Glomerular visceral epithelial cell (primary cell): ENCODE results near the gene PLA2G2A.
"Not testable (repeated sequence)": the region's sequence is repeated elsewhere in the genome, so short reads cannot be mapped to it uniquely, and the experiment has no call there.

ENCODE experiments used
- DNase-seq: peaks from one replicate; pipeline ENCODE4 v3.0.0-alpha.2; 2016; ENCODE audit errors: extremely low spot score

PLA2G2A gene

DNA sequence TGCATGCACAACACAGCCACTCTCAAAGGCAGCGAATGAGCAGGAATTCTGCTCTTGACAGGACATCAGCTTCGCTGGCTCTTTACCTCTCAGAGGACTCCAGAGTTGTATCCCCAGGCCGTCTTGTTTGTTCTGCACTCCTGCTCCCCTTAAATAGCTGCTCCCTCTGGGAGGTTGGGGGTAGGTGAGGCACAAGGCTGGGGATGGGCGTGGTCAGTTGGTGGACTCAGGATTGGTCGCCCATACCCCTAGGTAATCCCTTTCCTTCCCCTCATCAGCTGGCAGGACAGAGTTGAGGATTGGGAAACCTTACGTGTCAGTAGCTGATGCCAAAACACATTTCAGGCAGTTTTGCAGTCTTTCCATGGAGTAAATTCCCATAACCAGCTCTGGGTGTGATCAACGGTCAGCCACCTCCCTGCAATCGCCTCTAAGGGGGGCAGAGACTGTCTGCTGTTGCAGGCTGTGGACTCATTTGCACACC lies at the start of gene PLA2G2A:
PLA2G2A (minus strand) TSS at position 125 of the 484 bp plus-strand sequence. CDS start 845 bp downstream, outside the sequence.
- DNase-seq = no peak

DNA sequence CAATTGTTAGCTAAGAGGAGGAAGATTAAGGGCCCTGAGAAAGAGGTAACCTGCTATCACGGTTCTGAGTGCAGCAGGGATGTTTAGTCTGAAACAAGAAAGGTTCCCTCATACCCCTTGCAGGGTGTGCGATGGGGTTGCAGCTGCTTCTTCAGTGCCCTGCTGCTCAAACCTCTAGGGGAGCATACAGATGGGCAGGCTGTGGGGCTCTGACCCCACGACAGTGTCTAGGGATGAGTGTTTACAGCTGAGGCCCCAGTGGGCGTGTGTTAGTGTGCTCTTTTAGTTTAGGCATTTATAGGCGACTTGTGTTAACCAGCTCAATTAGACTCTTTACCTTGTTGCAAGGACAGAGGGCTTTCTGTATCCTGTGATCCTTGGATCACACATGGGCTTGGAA lies 49.3 kb upstream of the PLA2G2A start:
- no peak for DNase-seq

DNA sequence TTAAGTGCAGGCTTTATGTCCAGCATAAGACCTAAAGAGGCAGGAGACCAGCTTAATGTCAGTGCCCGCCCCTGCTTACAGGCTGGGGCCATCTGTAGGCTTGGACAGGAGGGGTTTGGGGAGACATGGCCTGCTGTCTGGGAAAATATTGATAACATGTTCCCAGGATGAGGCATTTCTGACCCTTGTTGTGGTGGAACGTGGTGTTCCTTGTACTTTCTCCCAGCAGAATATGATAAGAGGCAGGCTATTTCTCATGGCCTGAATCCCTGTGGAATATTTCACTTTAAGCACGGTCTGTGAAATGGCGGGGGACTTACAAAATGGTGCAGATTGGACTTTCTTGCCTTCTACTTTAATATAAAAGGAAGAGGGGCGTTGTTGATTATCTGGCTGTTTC lies 48.7 kb upstream of the PLA2G2A start:
- DNase-seq = no peak

DNA sequence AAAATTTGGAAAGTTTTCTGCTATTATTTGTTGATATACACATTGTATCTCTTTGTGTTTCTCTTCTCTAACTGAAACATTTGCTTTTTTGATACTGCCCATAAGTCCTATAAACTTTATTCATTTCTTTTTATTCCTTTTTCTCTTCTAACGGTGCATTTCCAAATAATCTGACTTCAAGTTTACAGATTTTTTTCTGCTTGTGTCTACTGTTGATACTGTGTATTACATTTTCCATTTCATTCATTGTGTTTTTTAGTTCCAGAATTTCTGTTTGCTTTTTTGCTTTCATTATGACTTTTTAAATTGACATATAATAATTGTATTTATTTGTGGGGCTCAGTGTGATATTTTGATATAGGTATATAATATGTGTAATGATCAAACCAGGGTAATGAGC lies 38.3 kb upstream of the PLA2G2A start:
- no peak for DNase-seq

DNA sequence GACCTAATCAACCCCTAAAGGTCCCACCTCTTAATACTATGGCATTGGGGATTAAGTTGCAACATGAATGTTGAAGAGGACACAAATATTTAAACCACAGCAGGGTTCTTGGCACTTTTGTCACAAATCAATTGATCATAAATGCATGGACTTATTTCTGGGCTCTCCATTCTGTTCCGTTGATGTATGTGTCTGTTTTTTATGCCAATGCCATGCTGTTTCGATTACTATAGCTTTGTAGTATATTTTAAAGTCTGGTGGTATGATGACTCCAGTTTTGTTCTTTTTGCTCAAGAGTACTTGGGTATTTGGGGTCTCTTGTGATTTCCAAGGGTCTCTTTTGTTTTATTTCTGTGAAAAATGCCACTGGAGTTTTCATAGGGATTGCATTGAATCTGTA lies 34.7 kb upstream of the PLA2G2A start:
- DNase-seq = no peak

- DNase-seq = no peak
Observed at GRCh38 chr1:20010016-20010415, 30.6 kb upstream of the PLA2G2A start.

DNA sequence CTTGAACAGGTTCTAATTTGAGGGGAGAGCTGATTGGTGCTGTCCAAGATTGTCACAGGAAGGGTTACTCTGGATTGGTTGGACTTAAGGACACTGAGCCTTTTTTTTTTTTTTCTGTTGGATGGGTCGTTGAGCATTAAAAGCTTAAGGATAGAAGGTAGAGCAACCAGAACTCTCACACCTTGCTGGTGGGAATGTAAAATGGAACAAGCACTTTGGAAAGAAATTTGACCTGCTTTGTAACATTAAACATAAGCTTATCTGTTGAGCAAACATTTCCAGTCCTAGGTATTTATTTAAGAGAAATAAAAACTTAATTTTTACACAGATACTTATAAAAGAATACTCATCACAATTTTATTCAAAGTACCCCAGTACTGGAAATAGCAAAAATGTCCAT lies 29.8 kb upstream of the PLA2G2A start:
- DNase-seq = no peak

DNA sequence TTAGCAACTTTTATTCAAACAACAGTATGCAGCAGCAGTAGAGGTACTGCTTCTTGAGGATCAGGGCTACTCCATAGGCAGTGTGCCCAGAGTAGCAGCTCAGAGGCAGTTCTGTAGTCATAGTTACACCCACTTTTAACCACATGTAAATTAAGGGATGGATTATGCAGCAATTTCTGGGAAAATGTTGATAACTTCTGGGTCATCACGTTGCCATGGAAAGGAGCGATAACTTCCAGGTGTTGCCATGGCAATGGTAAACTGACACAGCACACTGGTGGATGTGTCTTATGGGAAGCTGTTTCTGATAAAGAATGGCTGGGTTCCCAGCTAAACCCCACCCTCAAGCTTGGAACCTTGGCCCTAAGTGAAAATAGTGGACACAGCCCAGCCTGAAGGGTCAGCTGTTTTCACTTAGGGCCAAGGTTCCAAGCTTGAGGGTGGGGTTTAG lies 29.0 kb upstream of the PLA2G2A start:
- DNase-seq = no peak

DNA sequence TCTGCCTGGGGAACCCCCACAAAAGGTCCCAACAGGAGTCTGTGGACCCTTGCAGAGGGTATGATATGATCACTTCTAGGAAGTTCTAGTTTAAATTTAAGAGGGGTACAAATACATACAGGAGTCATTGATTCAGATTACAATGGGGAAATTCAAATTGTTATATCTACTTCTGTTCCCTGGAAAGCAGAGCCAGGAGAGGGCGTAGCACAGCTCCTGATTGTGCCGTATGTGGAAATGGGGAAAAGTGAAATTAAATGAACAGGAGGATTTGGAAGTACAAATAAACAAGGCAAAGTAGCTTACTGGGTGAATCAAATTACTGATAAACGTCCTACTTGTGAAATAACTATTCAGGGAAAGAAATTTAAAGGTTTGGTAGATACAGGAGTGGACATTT lies 19.4 kb upstream of the PLA2G2A start:
- not testable (repeated sequence) for DNase-seq

GRCh38 chr1:19990689-19991088 lies 11.3 kb upstream of the PLA2G2A start:
- no peak for DNase-seq

GRCh38 chr1:19990182-19990582 lies 10.8 kb upstream of the PLA2G2A start:
- not testable (repeated sequence) for DNase-seq

GRCh38 chr1:19988267-19989006 lies 9.0 kb upstream of the PLA2G2A start:
- DNase-seq = no peak

- DNase-seq = no peak
Observed at GRCh38 chr1:19987719-19988118, 8.3 kb upstream of the PLA2G2A start.

GRCh38 chr1:19984409-19985016 lies 5.1 kb upstream of the PLA2G2A start:
- not testable (repeated sequence) for DNase-seq

GRCh38 chr1:19981507-19982312 lies 2.3 kb upstream of the PLA2G2A start:
- DNase-seq = no peak

DNA sequence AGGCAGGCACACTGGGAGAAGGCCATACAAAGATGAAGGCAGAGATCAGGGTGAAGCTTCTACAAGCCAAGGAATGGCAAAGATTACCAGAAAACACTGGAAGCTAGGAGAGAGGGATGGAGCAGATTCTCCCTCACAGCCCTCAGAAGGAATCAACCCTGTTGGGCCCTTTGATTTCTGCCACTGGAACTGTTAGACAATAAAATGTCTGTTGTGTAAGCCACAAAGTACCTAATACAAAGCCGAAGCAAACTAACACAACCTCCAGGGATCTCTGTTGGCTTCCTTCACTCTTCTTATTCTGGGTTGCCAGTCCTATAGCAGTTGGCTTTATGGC lies 1.7 kb upstream of the PLA2G2A start:
- DNase-seq = no peak

DNA sequence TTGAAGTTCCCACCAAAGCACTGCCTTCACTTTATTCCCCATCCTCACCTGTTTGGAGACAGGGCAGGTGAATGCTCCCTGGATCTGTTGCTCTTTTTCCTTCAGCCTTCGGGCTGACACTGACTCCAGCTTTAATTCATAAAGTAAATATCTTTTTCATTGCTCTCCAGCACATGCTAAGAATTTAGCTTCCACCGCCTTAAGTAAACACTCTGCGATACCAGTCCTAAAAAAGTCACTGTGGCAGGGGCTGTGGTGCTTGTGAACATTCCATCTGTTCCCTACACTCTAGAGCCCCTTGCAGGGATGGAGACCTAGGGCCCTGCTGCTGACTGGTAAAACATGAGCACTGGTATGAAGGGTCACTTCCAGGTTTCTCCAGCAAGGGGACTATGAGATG lies 896 bp upstream of the PLA2G2A start:
- no peak for DNase-seq

GRCh38 chr1:19978143-19978542 lies 1.3 kb downstream of the PLA2G2A start:
- no peak for DNase-seq

DNA sequence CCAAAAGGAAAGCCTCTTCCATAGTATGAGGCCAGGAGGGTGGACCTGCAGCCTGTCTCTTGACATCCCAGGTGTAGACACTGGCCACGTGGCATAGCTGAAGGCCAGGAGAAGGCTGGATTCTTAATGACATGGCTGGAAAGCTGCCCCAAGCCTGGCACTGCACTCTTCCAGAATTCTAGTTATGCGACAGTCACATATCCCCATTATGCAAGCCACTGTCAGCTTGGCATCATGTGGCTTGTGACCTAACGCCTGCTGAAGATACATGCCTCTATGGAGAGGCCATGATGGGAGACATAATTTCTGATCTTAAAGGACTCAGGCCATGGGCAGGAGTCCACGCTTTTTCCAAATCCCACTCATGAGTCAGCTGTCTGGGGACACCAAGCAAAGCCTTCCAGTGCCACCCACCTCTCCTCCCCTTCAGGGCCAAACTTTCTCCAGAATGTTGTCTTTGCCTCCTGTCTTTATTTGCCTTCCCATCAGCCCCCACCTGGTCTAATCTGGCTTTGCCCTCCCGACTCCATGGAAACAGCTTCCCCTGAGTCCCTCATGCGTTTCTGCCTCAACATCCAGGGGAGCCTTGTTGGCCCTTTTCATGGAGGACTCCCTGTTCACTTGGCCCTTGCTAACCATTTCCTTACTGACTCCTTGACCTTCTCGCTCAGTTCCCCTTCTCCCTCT lies 3.0 kb downstream of the PLA2G2A start:
- DNase-seq = no peak

DNA sequence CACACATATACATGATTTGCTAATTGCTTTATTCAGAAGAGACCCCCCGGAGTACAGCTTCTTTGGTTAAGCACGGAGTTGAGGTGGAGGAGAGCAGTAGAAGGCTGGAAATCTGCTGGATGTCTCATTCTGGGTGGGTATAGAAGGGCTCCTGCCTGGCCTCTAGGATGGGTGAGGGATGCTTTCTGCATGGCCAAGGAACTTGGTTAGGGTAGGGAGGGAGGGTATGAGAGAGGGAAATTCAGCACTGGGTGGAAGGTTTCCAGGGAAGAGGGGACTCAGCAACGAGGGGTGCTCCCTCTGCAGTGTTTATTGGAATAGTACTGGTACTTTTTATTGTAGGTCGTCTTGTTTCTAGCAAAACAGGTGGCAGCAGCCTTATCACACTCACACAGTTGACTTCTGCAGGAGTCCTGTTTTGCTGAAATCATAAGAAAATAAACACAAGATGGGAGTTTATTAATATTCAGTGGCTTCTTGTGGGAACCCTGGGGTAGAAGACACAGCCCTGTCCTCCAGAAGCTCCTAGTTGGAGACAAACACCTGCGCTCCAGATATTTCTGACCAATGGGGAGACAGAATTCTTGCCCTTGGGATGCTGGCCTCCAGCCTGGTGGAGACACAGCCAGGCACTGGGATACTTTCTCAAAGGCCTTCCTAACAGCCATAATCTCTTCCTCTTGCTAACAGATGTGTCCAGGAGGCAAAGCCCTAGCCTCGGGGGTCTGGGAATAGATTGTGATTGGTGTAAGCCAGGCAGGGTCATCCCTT lies 3.8 kb downstream of the PLA2G2A start:
- DNase-seq = no peak

- DNase-seq = peak; percentile 45
Observed at GRCh38 chr1:19974822-19975416, 4.5 kb downstream of the PLA2G2A start.
